Fibroblast of skin of right quadriceps (primary cell): ENCODE measurements around the gene SPDYE5.
"Not testable (repeated sequence)": the region's sequence is repeated elsewhere in the genome, so short reads cannot be mapped to it uniquely, and the experiment has no call there.

Source experiments
- DNase-seq: peaks from one replicate; pipeline ENCODE4 v3.0.0-alpha.2; 2013

SPDYE5 gene, protein sequence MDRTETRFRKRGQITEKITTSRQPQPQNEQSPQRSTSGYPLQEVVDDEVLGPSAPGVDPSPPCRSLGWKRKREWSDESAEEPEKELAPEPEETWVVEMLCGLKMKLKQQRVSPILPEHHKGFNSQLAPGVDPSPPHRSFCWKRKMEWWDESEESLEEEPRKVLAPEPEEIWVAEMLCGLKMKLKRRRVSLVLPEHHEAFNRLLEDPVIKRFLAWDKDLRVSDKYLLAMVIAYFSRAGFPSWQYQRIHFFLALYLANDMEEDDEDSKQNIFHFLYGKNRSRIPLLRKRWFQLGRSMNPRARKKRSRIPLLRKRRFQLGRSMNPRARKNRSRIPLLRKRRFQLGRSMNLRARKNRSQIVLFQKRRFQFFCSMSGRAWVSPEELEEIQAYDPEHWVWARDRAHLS

DNA sequence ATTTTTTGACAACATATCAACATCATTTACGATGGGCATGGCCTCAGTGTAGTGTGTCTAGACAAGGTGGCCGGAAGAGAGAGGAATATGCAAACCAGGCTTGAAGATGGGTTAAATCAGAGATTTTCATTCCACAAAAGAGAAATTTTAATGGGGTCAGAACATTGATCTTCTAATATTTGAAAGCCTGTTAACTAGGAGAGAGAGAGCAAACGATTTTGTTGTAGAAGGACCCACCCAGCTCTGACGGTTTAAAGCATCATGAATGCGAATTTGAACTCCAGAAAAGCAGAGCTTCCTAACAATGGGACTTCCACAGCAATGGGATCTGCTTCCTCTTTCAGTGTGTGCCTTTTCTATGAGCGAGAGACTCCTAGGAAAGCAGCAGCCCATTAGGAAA, at the start of gene SPDYE5:
TSS of gene SPDYE5 (plus strand) at position 301 of the 400 bp plus-strand sequence. CDS start 1,728 bp downstream, outside the sequence.
- not testable (repeated sequence) for DNase-seq

DNA sequence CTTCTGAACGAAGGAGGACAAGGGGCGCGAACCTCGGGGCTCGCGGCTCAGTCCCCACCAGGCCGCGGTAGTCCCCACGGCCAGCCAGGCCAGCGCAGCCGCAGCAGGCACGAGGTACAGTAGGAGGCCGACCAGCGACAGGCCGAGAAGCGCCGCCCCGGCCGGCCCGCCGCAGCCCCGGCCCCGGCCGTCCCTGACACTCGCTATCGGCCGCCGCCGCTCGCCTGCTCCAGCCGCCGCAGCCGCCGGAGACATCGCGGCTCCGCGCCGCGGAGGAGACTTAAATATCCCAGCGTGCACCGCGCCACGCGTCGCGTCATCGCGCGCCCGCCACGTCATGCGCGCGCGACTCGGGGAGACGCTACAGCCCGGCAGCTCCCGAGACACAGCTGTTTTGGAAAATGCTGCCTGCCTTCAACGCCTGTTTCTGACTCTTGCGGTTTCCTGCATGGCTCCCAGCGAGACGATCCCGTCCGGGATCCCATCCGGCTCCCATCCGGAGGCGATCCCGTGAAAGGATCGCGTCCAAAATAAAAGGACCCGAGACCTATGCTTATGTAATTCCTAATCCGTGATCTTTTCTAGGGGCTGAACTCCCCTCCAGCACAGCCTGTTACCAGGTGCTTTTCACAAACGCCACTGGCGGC, 49.5 kb upstream of the SPDYE5 start:
- peak; percentile 23 for DNase-seq

DNA sequence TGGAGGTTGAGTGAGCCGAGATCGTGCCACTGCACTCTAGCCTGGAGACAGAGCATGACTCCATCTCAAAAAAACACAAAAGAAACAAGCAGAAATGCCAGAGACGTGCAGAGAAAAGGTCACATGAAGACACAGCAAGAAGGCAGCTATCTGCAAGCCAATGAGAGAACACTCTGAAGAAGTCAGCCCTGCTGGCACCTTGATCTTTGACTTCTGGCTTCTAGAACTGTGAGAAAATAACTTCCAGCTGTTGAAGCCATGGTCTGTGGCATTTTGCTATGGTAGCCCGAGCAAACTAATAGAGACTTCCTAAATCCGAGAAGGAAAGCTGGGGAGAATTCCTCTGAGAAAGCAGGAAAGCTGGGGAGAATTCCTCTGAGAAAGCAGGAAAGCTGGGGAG, 42.2 kb upstream of the SPDYE5 start:
- DNase-seq = not testable (repeated sequence)

DNA sequence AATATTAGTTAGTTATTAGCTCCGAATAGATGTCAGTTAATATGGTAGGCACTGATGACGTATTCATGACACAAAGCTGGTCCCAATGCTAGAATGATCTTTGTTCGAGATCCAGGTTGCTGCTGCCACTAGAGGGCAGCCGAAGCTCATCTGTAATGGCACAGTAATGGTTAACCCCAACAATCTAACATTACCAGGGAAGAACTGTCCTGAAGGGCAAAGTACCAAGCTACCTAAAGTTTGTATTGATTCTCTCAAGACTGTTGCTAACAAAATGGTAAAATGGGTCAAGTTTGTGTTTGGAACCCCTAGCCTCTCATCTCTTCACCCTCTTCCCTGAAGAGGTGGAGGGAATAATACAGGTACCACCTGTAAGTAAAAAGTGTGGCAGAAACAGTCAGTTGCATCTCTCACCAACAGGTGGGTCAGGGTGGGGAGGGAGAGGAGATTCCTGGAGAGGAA, 39.6 kb upstream of the SPDYE5 start:
- DNase-seq = not testable (repeated sequence)

DNA sequence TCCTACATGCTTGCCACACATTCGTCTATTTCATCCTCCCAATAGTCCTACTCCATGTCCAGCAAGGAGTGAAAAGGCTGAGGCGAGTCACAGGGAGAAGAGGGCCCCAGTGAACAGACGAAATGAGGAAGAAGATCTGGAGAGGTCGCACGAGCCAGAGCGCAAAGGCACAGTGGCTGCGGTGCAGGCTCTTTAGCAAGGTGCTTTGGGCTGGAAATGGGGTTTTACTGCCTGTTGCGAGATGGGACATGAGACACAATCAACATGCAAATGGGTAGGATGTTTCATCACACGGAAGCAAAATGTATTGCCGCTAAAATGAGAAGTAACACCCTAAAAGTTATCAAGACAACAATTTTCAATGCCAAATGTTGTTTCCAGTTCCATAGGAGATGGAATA, 35.7 kb upstream of the SPDYE5 start:
- not testable (repeated sequence) for DNase-seq

DNA sequence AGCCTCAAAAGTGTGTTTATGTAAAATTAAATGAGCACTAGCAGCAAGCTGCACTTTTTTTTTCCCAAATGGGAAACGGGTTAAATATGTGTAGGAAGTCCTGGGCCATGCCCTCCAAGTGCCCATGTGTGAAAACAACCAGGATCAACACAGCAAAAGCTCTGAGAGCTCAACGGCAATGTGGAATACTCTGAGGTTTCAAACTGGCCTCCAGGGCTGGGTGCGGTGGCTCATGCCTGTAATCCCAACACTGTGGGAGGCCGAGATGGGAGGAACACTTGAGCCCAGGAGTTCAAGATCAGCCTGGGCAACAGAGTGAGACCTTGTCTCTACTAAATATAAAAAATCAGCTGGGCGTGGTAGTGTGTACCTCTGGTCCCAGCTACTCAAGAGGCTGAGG, 34.1 kb upstream of the SPDYE5 start:
- not testable (repeated sequence) for DNase-seq

DNA sequence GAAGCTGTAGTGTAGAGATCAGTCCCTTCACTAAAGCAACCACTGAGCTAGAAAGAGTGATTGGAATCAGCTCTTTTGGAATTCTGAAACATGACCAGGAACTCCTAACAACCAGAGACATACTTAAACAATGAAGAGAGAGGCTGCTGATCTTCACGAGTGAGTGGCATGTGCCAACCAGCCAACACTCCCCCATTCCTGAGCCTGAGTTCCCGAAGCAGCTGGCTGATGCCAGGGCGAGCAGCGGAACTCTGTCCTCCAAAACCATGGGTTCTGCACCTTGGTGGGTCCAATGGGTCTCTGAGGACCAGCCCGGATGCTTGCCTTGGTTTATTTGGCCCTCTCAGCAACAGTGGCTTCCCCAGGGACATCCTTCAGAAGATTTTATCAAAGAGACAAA, 31.6 kb upstream of the SPDYE5 start:
- not testable (repeated sequence) for DNase-seq

DNA sequence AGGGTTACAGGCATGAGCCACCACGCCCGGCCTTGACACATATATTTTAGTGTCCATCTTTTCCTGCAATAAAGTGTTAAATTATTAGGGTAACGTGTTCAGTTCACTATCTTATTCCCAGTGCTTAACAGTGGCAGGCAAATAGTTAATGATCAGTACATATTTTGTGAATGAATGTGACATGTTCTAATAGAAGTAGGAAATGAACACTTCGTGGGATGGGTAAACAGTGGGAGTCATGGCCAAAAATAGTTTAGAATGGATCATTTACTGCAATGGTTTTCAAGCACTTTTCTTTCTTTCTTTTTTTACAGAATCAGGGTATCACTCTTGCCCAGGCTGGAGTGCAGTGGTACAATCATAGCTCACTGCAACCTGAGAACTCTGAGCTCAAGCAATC, 22.0 kb upstream of the SPDYE5 start:
- DNase-seq = not testable (repeated sequence)

DNA sequence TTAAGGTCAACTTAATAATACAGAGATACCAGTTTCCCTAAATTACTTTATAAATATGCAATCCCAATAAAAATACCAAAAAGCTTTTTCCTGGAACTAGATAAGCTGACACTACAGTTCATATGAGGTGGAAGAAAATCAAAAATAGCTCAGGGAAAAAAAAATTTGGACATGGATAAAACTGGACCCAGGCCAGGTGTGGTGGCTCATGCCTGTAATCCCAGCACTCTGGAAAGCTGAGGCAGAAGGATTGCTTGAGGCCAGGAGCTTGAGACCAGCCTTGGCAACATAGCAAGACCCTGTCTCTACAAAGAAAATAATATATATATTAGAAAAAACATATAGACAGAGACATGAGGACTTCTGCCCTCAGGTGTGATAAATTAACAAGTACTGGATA, 14.7 kb upstream of the SPDYE5 start:
- DNase-seq = not testable (repeated sequence)

DNA sequence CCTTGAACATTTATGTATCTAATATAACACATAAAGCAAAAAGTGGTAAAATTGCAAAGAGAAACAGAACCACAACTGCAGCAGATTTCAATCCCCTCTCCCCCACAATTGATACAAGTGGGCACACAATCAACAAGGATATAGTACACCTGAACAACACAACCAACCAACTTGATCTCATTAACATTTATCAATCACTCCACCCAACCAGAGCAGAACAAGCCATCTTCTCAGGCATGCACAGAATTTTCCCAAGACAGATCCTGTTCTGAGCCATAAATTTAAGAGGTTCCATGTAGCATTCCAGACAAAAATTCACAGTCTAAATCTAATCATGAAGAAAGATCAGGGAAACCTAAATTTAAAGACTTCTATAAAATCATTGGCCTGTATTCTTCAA, 11.8 kb upstream of the SPDYE5 start:
- DNase-seq = not testable (repeated sequence)

DNA sequence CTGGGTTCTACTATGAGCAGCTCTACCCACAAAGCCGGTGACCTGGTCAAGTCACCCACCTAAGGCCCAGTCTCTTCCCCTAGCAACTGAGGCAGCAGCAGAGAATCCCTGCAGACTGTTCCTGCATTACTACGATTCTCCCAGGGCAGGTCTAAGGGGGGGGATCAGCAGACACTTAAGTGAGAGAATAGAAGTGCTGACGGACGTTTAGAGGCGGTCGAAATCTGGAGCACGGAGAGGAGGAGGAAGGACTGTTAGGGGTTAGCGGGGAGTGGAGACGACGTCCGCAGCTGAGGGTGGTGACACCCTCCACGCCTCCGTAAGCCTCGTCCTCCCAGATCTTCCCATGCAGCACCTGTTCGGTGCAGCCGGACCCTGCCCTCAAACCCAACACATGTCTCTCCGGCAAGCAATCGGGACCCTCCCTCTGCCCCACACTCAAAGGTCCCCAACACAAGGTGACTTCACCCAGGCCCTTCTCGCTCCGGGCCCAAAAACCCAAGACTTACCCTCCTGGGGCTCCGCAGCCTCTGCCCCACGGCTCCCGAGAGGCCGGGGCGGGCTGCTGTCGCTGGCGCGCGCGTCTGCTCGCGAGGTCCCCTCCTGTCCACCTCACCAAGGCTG, 6.7 kb upstream of the SPDYE5 start:
- DNase-seq = not testable (repeated sequence)

DNA sequence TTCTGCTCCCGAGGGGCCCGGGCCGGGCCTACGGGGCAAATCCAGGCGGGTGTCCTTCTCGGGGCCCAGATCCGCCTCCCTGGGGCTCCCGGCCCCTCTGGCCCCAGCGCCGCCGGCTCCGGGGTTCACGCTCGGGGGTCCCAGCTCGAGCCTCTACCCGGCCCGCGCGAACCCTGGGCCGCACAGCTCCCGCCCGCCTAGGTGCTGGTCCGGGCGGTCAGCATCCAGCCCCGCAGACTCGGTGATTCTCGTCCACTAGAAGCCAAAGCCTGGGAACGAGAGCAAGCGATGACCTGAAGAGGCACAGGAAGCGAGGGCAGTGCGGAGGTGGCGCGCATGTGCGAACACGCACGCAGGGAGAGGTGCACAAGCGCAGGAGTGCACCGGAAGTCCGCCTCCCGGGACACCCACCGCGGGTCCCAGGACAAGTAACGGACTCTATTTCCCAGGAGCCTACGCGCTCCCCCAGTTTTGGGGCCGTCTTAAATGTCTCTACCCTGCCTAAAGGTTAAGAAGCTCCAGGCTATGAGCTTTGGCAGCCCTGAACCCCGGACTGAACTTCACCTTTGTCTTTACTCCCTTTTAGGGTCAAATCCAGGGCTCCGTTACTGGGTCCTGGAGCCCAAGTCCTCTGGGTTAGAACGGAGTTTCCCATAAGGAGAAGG, 6.0 kb upstream of the SPDYE5 start, which contains the start of gene POM121C:
TSS of gene POM121C (minus strand) at position 321 of the 665 bp plus-strand sequence. CDS start 44,803 bp downstream, outside the sequence.
- peak; percentile 86 for DNase-seq

DNA sequence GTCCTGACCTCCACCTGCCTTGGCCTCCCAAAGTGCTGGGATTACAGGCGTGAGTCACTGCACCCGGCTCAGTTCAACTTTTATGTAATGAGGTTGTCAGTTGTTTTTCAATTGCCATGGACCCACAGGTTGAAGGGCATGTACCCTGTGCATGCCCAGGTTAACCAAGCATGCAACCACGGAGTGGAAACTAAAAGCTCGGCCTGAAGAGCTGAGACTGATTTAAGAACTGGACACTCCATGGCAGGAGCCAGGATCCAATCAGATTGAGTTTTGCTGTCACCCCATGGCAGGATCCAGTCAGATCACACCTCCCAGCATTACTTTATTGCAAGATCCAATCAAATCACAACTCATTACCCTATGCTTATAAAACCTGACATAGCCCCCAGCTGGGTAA, 16.9 kb downstream of the SPDYE5 start:
- not testable (repeated sequence) for DNase-seq

DNA sequence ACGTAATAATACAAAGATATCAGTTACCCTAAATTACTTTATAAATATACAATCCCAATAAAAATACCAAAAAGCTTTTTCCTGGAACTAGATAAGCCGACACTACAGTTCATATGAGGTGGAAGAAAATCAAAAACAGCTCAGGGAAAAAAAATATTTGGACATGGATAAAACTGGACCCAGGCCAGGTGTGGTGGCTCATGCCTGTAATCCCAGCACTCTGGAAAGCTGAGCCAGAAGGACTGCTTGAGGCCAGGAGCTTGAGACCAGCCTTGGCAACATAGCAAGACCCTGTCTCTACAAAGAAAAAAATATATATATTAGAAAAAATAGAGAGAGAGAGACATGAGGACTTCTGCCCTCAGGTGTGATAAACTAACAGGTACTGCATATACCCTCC, 26.7 kb downstream of the SPDYE5 start:
- DNase-seq = not testable (repeated sequence)

DNA sequence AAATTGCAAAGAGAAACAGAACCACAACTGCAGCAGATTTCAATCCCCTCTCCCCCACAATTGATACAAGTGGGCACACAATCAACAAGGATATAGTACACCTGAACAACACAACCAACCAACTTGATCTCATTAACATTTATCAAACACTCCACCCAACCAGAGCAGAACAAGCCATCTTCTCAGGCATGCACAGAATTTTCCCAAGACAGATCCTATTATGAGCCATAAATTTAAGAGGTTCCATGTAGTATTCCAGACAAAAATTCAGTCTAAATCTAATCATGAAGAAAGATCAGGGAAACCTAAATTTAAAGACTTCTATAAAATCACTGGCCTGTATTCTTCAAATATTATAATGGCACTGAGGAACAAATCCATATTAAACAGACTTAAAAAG, 29.6 kb downstream of the SPDYE5 start:
- not testable (repeated sequence) for DNase-seq

DNA sequence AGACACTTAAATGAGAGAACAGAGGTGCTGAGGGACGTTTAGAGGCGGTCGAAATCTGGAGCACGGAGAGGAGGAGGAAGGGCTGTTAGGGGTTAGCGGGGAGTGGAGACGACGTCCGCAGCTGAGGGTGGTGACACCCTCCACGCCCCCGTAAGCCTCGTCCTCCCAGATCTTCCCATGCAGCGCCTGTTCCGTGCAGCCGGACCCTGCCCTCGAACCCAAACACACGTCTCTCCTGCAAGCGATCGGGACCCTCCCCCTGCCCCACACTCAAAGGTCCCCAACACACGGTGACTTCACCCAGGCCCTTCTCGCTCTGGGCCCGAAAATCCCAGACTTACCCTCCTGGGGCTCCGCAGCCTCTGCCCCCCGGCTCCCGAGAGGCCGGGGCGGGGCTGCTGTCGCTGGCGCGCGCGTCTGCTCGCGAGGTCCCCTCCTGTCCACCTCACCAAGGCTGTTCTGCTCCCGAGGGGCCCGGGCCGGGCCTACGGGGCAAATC, 35.2 kb downstream of the SPDYE5 start:
- not testable (repeated sequence) for DNase-seq

DNA sequence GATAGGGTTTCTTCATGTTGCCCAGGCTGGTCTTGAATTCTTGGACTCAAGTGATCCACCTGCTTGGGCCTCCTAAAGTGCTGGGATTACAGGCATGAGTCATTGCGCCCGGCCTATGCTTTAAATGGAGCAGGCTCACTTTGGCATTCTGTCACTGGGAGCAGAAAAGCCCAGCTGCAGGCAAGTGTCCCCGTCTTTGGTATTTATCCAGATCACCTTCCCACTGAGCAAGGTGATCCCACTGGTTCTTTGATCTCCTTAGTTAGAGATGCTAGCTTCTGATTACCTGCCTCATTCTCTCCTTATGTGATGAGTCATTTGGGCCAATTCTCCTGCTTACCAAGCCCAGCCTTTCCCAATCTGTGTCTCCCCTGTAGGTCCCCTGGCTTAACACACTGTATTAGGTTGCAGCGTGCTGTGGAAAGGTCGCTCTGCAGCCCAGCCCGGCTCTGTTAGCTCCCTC, 39.3 kb downstream of the SPDYE5 start:
- no peak for DNase-seq

DNA sequence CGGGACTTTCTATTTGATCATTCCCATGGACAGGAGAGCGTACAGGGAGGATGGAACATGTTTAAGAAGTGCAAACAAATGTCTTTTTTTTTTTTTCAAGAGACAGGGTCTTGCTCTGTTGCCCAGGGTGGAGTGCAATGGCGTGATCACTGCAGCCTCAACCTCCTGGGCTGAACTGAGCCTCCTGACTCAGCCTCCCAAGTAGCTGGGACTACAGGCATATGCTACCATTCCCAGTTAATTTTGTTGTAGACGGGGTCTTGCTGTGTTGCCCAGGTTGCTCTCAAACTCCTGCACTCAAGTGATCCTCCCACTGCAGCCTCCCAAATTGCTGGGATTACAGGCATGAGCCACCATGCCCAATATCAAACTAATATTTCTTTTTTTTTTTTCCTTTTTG, 40.5 kb downstream of the SPDYE5 start:
- DNase-seq = no peak

DNA sequence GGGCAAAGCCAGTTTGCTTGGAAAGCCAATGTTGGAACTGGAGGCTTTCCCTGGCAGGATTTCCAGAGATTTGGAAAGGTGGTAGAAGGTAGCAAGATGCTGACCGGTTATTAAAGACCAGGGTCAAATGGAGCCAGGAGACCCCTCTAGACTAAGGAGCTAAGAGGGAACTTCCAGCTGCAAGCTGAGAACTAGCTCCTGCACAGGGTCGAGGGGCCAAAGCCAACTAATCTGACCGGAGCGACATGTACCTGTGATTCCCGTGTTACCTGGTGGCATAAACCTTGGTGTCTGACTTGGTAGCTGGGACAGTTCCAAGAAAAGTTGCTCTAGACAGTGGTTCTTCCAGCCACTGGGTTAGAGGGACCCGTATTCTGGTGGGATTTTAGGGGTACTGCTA, 41.8 kb downstream of the SPDYE5 start:
- no peak for DNase-seq

DNA sequence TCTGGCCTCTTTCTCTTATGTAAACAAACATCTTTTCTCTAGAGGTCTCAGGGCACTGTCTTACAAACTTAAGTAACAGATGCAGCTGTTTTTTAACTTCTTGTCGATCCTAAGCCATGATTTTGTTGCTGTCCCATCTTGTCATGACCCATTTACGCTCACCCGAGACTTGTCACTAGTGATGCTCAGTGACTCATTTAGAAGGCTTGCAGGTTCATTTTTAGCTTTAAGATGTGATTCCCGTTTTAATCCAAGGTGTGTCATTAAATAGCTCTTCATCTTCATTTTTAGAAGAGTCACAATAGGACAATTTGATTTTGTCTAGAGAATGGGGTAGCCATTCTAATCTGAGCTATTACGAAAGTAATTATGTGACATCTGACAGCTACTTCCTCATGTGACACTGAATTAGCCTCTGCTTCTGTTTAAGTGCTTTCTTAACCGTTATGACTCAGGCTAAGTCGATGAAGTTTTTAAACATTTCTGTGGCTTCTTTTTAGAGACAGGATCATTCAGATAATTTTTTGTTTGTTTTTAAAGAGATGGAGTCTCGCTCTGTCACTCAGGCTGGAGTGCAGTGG, 42.7 kb downstream of the SPDYE5 start:
- peak; percentile 73 for DNase-seq

DNA sequence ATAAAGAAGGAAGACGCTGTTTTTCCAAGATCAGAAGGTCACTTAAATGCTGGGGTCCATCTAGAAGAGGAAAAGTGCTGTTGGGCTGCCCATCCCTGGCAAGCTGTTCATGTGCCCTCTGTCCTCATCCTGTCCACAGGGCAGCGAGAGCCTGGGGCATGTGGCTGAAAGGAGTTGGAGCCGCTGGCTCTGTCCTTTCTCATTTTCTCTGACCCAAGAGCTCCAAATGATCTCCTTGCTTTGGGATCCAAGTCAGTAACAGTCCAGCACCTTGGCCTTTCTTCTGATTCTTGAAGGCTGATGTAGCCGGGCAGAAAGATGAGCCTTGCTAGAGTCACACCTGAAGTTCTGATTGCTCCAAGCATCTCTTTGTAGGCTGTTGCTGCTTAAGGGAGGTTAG, 44.4 kb downstream of the SPDYE5 start:
- DNase-seq = no peak

DNA sequence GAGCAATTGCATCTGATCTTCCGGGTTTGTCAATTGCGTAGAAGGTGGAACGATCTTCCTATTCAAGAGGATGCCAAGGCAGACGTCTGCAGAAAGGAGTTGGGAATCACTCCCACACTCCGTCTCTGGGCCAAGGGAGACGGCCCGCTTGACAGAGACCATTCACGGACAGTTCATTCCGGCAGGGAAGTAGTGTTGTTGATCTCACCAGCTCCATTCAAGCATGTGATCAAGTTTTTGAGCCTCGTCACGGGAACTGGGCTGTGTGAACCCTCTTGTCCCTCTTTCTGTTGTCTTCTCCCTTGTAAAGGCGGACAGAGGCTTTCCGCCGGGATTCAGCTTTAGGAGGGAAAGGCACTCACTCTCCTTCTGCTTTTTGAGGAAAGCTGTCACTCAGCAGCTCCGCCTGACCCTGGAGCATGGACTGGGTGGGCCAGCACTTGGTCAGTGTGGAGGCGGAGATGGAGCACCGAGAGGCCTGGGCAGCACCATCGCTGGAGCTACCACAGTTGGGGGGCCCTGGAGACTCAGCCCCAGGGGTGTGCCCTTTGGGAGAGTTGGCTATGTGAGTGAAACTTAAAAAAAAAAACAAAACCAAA, 44.9 kb downstream of the SPDYE5 start:
- no peak for DNase-seq
